PC-9 (cell line): ENCODE results near the gene CMTR2. TPM values are rescaled to one million over a fixed set of nuclear protein-coding genes. Genes with fewer than 3 reads are reported as not detected.

Experiments used
- BruUV-seq: library from RNA; stranded (reverse); fragments of 400-500 nt; replicated peaks from 2 replicates; lab custom pipeline; 2021; lab: Mats Ljungman, UMichigan
- CTCF ChIA-PET: fragments of 300-600 bp; sonication (Branson Sonifier 250); formaldehyde crosslinking; loops from one replicate; lab custom pipeline; 2022; ENCODE audit warnings: antibody characterized with exemption; lab: Charles Lee
- POLR2A ChIA-PET: fragments of 300-600 bp; sonication (Branson Sonifier 250); formaldehyde crosslinking; loops from one replicate; lab custom pipeline; 2022; ENCODE audit warnings: antibody characterized with exemption; ENCODE audit not compliant: unreplicated experiment; lab: Charles Lee
- DNase-seq, 2 experiments: peaks; one replicate each; pipeline versions ENCODE4 v3.0.0 to v3.0.0-alpha.2; 2015 to 2022; ENCODE audit warnings: mixed read lengths in 1 of 2
- H2AFZ ChIP-seq: fragments of 200-600 bp; sonication (generic); 2 replicates; pipeline ENCODE4 v1.8.1; 2017; ENCODE audit warnings: antibody characterized with exemption
- H3F3A ChIP-seq: fragments of 200-600 bp; sonication (generic); 2 replicates; pipeline ENCODE4 v1.8.1; 2017; ENCODE audit warnings: antibody characterized with exemption, mild to moderate bottlenecking, low read depth; ENCODE audit not compliant: insufficient read depth
- H3K27ac ChIP-seq: fragments of 200-600 bp; sonication (generic); 2 replicates; pipeline ENCODE4 v1.6.1; 2016; ENCODE audit warnings: mixed run types
- H3K27me3 ChIP-seq: fragments of 200-600 bp; sonication (generic); 2 replicates; pipeline ENCODE4 v1.6.1; 2016; ENCODE audit warnings: low read depth, mixed run types; ENCODE audit not compliant: insufficient read depth
- H3K36me3 ChIP-seq: fragments of 200-600 bp; sonication (generic); 2 replicates; pipeline ENCODE4 v1.6.1; 2016; ENCODE audit warnings: low read depth, mixed run types
- H3K4me1 ChIP-seq: fragments of 200-600 bp; sonication (generic); replicated peaks from 2 replicates; pipeline ENCODE4 v1.6.1; 2016; ENCODE audit warnings: mixed run types; ENCODE audit not compliant: insufficient read depth
- H3K4me2 ChIP-seq: fragments of 200-600 bp; sonication (generic); 2 replicates; pipeline ENCODE4 v1.6.1; 2017; ENCODE audit warnings: mixed run types
- H3K4me3 ChIP-seq: fragments of 200-600 bp; sonication (generic); 2 replicates; pipeline ENCODE4 v1.6.1; 2016; ENCODE audit warnings: mixed run types
- H3K79me2 ChIP-seq: fragments of 200-600 bp; sonication (generic); 2 replicates; pipeline ENCODE4 v1.6.1; 2017; ENCODE audit warnings: low read depth, mixed run types
- H3K9me2 ChIP-seq: fragments of 200-600 bp; sonication (generic); 2 replicates; pipeline ENCODE4 v1.8.1; 2017; ENCODE audit warnings: mild to moderate bottlenecking; ENCODE audit not compliant: insufficient read depth
- H3K9me3 ChIP-seq: fragments of 200-600 bp; sonication (generic); 2 replicates; pipeline ENCODE4 v1.8.1; 2016; ENCODE audit warnings: low read depth; ENCODE audit not compliant: insufficient read depth
- H4K20me1 ChIP-seq: fragments of 200-600 bp; sonication (generic); 2 replicates; pipeline ENCODE4 v1.8.1; 2017; ENCODE audit not compliant: insufficient read depth
- CTCF ChIP-seq: fragments of 200-600 bp; sonication (generic); conservative IDR thresholded peaks from 2 replicates; pipeline ENCODE4 v1.6.1; 2017; ENCODE audit warnings: mixed run types, antibody characterized with exemption, mild to moderate bottlenecking, moderate library complexity
- EZH2 ChIP-seq: fragments of 200-600 bp; sonication (generic); IDR thresholded peaks from 2 replicates; pipeline ENCODE4 v1.8.0; 2017; ENCODE audit warnings: antibody characterized with exemption, low read depth
- intact Hi-C: fragments of 100-400 bp; cut with micrococcal nuclease; formaldehyde crosslinking; loops from one replicate; pipeline ENCODE4 v1.10.0; 2022; ENCODE audit not compliant: unreplicated experiment
- total RNA-seq: library from RNA; stranded (reverse); gene quantifications from 2 replicates; pipeline ENCODE4 v1.2.3, GENCODE V29; 2021

Gene CMTR2
- total RNA-seq, 1 experiment from 2014 or later, result 36.2 TPM

GRCh38 chr16:71289732-71290062 lies 495 bp upstream of the CMTR2 start:
- no peaks in the 10 kb centered on the region for H4K20me1 ChIP-seq
- peak overlapping the region; percentile 48 for H3K4me3 ChIP-seq
- H3K9me3 ChIP-seq, result no peaks in the 10 kb centered on the region
- peaks cover 6% of the 10 kb centered on the region; the same call in 1 of the 2 replicates for H3K9me2 ChIP-seq
- H3K79me2 ChIP-seq, result peaks cover 41% of the 10 kb centered on the region
- peaks cover 35% of the 10 kb centered on the region for H3K4me1 ChIP-seq
- ChIA-PET POLR2A (interaction anchor here (0.6 to 1.1 kb wide), 3 partner anchors 48 to 59 kb away, joined by 3 to 9 read pairs (median 5); no protein-coding TSS in a partner anchor), CTCF (interaction anchor here (0.6 kb wide), 2 partner anchors 22 to 50 kb away, joined by 3 read pairs; no protein-coding TSS in a partner anchor)
- TF ChIP-seq EZH2, result no peak
- no peak for TF ChIP-seq CTCF
- intact Hi-C loops, result loop anchor here (1.0 to 5.0 kb wide), 4 partner anchors 39 to 69 kb away; partner anchors contain the start of genes CALB2 and HYDIN
- no TSS peak for BruUV-seq
- DNase-seq, result no peak
- H3K27ac ChIP-seq, result peak overlapping the region; percentile 93
- H3K27me3 ChIP-seq, result no peaks in the 10 kb centered on the region
- peaks cover 28% of the 10 kb centered on the region for H3K36me3 ChIP-seq
- H2AFZ ChIP-seq, result peak overlapping the region; percentile 68; the same call in 1 of the 2 replicates
- H3K4me2 ChIP-seq, result peak overlapping the region; percentile 83
- H3F3A ChIP-seq, result peaks cover 22% of the 10 kb centered on the region

GRCh38 chr16:71288570-71288889 lies 672 bp downstream of the CMTR2 start:
- Histone ChIP-seq H3K27me3 (no peaks in the 10 kb centered on the region), H3F3A (peaks cover 22% of the 10 kb centered on the region), H3K79me2 (peaks cover 53% of the 10 kb centered on the region), H4K20me1 (no peaks in the 10 kb centered on the region), H3K4me1 (peaks cover 35% of the 10 kb centered on the region), H3K4me3 (peak overlapping the region; percentile 67), H2AFZ (peak overlapping the region; percentile 72), H3K27ac (peak overlapping the region; percentile 93), H3K9me2 (peaks cover 9% of the 10 kb centered on the region; the same call in 1 of the 2 replicates), H3K9me3 (no peaks in the 10 kb centered on the region), H3K4me2 (peak overlapping the region; percentile 83), H3K36me3 (peaks cover 40% of the 10 kb centered on the region)
- ChIA-PET CTCF (interaction anchor here (0.6 kb wide), 2 partner anchors 238 to 271 kb away, joined by 3 to 6 read pairs; partner anchors contain the start of gene CHST4), POLR2A (no interaction called here)
- intact Hi-C loops, result loop anchor here (2.0 to 5.0 kb wide), 3 partner anchors 38 to 70 kb away; partner anchors contain the start of genes CALB2 and HYDIN
- DNase-seq, result peak in 1 of 2 experiments; percentile 50
- BruUV-seq, result TSS peak; percentile 53
- TF ChIP-seq EZH2 (no peak), CTCF (no peak)

- BruUV-seq, result no TSS peak
- H2AFZ ChIP-seq, result no peak overlapping the region
- TF ChIP-seq CTCF (no peak), EZH2 (no peak)
- peaks cover 26% of the 10 kb centered on the region for H3F3A ChIP-seq
- peak overlapping the region; percentile 93 for H3K27ac ChIP-seq
- H3K79me2 ChIP-seq, result peaks cover 59% of the 10 kb centered on the region
- no peaks in the 10 kb centered on the region for H3K27me3 ChIP-seq
- peak in 1 of 2 experiments; percentile 40 for DNase-seq
- CTCF ChIA-PET, result interaction anchor here (0.6 kb wide), 1 partner anchor 270 kb away, joined by 6 read pairs; no protein-coding TSS in a partner anchor
- H3K4me3 ChIP-seq, result peak overlapping the region; percentile 67
- H3K4me1 ChIP-seq, result peaks cover 35% of the 10 kb centered on the region
- H3K9me3 ChIP-seq, result no peaks in the 10 kb centered on the region
- no peaks in the 10 kb centered on the region for H4K20me1 ChIP-seq
- H3K4me2 ChIP-seq, result peak overlapping the region; percentile 83
- peaks cover 9% of the 10 kb centered on the region; the same call in 1 of the 2 replicates for H3K9me2 ChIP-seq
- POLR2A ChIA-PET, result interaction anchor here (0.6 to 0.7 kb wide), 2 partner anchors 10 to 57 kb away, joined by 4 to 5 read pairs; no protein-coding TSS in a partner anchor
- peaks cover 46% of the 10 kb centered on the region for H3K36me3 ChIP-seq
- intact Hi-C loops, result loop anchor here (2.0 to 5.0 kb wide), 3 partner anchors 37 to 71 kb away; partner anchors contain the start of genes CALB2 and HYDIN
These were observed 1.3 kb downstream of the CMTR2 start for GRCh38 chr16:71287911-71288310.
